WTC11 (cell line): ENCODE results near the gene ENAH. TPM values are rescaled to one million over a fixed set of nuclear protein-coding genes. Genes with fewer than 3 reads are reported as not detected.

Experiments used
- AFF4 ChIP-seq: sonication (generic); formaldehyde crosslinking; IDR thresholded peaks from 2 replicates; pipeline ENCODE4 v1.8.1; 2023; ENCODE audit warnings: mild to moderate bottlenecking, missing genetic modification reagents, borderline replicate concordance
- AR ChIP-seq: fragments of 250-450 bp; sonication (Bioruptor Pico); IDR thresholded peaks from 2 replicates; pipeline ENCODE4 v1.9.0; 2021; ENCODE audit warnings: mild to moderate bottlenecking
- CREB1 ChIP-seq: sonication (generic); formaldehyde crosslinking; IDR thresholded peaks from 2 replicates; pipeline ENCODE4 v1.8.0; 2023; ENCODE audit warnings: mild to moderate bottlenecking, missing genetic modification reagents
- ETV6 ChIP-seq: sonication (generic); formaldehyde crosslinking; IDR thresholded peaks from 2 replicates; pipeline ENCODE4 v1.8.1; 2022; ENCODE audit warnings: mild to moderate bottlenecking, missing genetic modification reagents
- FOXK1 ChIP-seq: sonication (generic); formaldehyde crosslinking; IDR thresholded peaks from 2 replicates; pipeline ENCODE4 v1.8.0; 2022; ENCODE audit warnings: mild to moderate bottlenecking, moderate library complexity, missing genetic modification reagents
- FOXP4 ChIP-seq: sonication (generic); formaldehyde crosslinking; IDR thresholded peaks from 2 replicates; pipeline ENCODE4 v1.8.0; 2022; ENCODE audit warnings: mild to moderate bottlenecking, missing genetic modification reagents
- JAZF1 ChIP-seq: fragments of 250-450 bp; sonication (Bioruptor Pico); IDR thresholded peaks from 2 replicates; pipeline ENCODE4 v1.9.0; 2021; ENCODE audit warnings: moderate library complexity, mild to moderate bottlenecking, inconsistent platforms
- JUN ChIP-seq: sonication (generic); formaldehyde crosslinking; IDR thresholded peaks from 2 replicates; pipeline ENCODE4 v1.8.0; 2023; ENCODE audit warnings: mild to moderate bottlenecking, missing genetic modification reagents
- KAT7 ChIP-seq: sonication (generic); formaldehyde crosslinking; IDR thresholded peaks from 2 replicates; pipeline ENCODE4 v1.8.1; 2023; ENCODE audit warnings: missing genetic modification reagents, mild to moderate bottlenecking, borderline replicate concordance
- NR3C1 ChIP-seq: sonication (generic); formaldehyde crosslinking; conservative IDR thresholded peaks from 2 replicates; pipeline ENCODE4 v1.8.1; 2023; ENCODE audit warnings: low read depth, mild to moderate bottlenecking, missing genetic modification reagents
- SP1 ChIP-seq: sonication (generic); formaldehyde crosslinking; conservative IDR thresholded peaks from 2 replicates; pipeline ENCODE4 v1.8.1; 2022; ENCODE audit warnings: missing genetic modification reagents
- TP53 ChIP-seq: sonication (generic); formaldehyde crosslinking; IDR thresholded peaks from 2 replicates; pipeline ENCODE4 v1.8.1; 2023; ENCODE audit warnings: mild to moderate bottlenecking, missing genetic modification reagents
- USF2 ChIP-seq: sonication (generic); formaldehyde crosslinking; IDR thresholded peaks from 2 replicates; pipeline ENCODE4 v1.8.1; 2023; ENCODE audit warnings: mild to moderate bottlenecking, missing genetic modification reagents, moderate library complexity
- ZBTB21 ChIP-seq: sonication (generic); formaldehyde crosslinking; IDR thresholded peaks from 2 replicates; pipeline ENCODE4 v1.8.1; 2023; ENCODE audit warnings: mild to moderate bottlenecking, missing genetic modification reagents, borderline replicate concordance
- ZNF138 ChIP-seq: sonication (generic); formaldehyde crosslinking; conservative IDR thresholded peaks from 2 replicates; pipeline ENCODE4 v1.8.1; 2022; ENCODE audit warnings: mild to moderate bottlenecking, moderate library complexity, missing genetic modification reagents
- ZNF396 ChIP-seq: fragments of 250-450 bp; sonication (Bioruptor Pico); IDR thresholded peaks from 2 replicates; pipeline ENCODE4 v1.8.0; 2021; ENCODE audit warnings: mild to moderate bottlenecking, moderate library complexity, borderline replicate concordance
- total RNA-seq: library from RNA; stranded (reverse); gene quantifications from 3 replicates; pipeline ENCODE4 v1.2.3, GENCODE V29; 2021
- TF ChIP-seq, protein P1 (sequence below): fragments of 250-450 bp; sonication (Bioruptor Pico); conservative IDR thresholded peaks from 2 replicates; pipeline ENCODE4 v1.9.0; 2021; ENCODE audit warnings: mild to moderate bottlenecking
- TF ChIP-seq, protein P2 (sequence below): sonication (generic); formaldehyde crosslinking; IDR thresholded peaks from 2 replicates; pipeline ENCODE4 v1.8.1; 2023; ENCODE audit warnings: mild to moderate bottlenecking, missing genetic modification reagents, moderate library complexity

The ENAH gene
- total RNA-seq, 1 experiment from 2014 or later, result 227 TPM

DNA sequence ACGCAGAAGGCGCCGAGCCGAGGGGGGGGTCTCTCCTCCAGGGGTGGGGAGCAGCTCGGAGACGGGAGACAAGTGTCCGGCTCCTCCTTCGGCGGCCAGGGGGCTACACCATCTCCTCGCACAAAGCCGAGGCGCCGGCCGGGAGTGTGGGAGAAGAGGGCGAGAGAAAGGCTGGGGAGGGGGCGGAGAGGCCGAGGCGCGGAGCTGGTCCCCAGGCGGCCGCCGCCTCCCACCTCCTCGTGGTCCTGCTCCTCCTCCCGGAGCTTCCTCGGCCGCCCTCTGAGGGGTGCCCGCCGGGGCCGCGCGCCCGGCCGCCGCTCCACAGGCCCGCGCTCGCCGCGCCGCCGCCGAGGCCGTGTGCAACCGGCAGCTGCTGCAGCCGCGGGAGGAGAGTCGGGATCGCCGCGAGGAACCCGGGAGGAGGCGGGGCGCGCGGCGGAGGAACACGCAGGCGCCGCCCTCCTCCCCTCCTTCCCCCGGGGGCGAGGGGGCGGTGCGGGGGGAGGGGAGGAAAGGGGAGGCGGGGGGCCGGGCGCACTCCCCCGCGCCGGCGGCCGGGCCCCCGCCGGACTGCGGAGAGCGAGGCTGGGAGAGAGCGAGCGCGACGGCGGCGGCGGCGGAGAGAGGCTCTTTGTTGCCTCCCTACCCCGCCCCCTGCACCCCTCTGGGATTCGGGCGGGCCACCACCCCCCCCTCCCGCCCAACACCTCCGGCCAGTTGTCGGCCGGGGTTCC lies at the start of gene ENAH (continued):
- no peak for TF ChIP-seq AFF4 (CRISPR knock-in tag)
- no peak for TF ChIP-seq JUN (CRISPR knock-in tag)
- TF ChIP-seq AR, result no peak
- TF ChIP-seq NR3C1 (CRISPR knock-in tag), result no peak
- peak; percentile 69; the same call in 1 of the 2 replicates for TF ChIP-seq FOXP4 (CRISPR knock-in tag)
- no peak for TF ChIP-seq ZNF396 (CRISPR knock-in tag)
- TF ChIP-seq, protein P1, sequence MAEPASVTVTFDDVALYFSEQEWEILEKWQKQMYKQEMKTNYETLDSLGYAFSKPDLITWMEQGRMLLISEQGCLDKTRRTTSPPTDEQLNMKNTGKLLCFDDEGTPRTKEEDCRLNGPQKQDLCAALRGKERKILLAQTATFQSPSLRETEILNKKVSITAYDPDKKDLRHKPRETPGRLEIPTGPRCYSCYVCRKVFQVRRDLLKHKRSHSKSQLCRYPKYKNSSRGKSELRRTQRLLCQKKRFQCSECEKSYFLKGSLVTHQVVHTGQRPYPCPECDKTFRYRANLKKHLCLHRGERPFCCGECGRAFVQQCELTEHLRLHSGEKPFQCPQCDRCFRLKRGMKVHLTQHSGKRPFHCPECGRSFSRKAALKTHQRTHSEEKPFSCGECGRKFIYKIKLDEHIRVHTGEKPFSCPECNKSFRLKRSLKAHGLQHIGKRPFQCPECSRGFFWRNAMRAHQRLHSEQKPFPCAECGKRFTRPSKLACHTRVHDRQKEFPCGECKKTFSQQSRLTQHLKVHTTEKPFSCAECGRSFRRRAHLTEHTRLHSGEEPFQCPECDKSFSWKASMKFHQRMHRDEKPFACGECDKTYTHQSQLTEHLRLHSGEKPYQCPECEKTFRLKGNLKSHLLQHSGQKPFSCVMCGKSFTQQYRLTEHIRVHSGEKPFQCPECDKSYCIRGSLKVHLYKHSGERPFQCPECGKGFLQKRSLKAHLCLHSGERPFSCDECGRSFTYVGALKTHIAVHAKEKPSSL (CRISPR knock-in tag), result no peak
- TF ChIP-seq ZBTB21 (CRISPR knock-in tag), result no peak
- TF ChIP-seq CREB1 (CRISPR knock-in tag), result no peak
- TF ChIP-seq FOXK1 (CRISPR knock-in tag), result peak; percentile 2; the same call in 1 of the 2 replicates
- no peak for TF ChIP-seq ETV6 (CRISPR knock-in tag)
- TF ChIP-seq ZNF138 (CRISPR knock-in tag), result no peak
- TF ChIP-seq SP1, result no peak
- no peak for TF ChIP-seq JAZF1 (CRISPR knock-in tag)
- no peak for TF ChIP-seq USF2 (CRISPR knock-in tag)
- TF ChIP-seq, protein P2, sequence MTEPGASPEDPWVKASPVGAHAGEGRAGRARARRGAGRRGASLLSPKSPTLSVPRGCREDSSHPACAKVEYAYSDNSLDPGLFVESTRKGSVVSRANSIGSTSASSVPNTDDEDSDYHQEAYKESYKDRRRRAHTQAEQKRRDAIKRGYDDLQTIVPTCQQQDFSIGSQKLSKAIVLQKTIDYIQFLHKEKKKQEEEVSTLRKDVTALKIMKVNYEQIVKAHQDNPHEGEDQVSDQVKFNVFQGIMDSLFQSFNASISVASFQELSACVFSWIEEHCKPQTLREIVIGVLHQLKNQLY (CRISPR knock-in tag), result no peak
- TF ChIP-seq TP53 (CRISPR knock-in tag), result peak; percentile 24; the same call in 1 of the 2 replicates
- no peak; the same call in 1 of the 2 replicates for TF ChIP-seq KAT7
